Nephron progenitor cell (in vitro differentiated cells): Measurements from ENCODE around the gene CFAP299.

ENCODE experiments used
- DNase-seq: peaks from one replicate; pipeline ENCODE4 v3.0.0; 2021
- H3K27ac Mint-ChIP-seq: 2 replicates; pipeline ENCODE4 v1.8.0; 2021; ENCODE audit warnings: mild to moderate bottlenecking, moderate library complexity, mixed read lengths
- H3K27me3 Mint-ChIP-seq: 2 replicates; pipeline ENCODE4 v1.8.0; 2021; ENCODE audit warnings: mild to moderate bottlenecking, low read depth, mixed read lengths; ENCODE audit not compliant: poor library complexity
- H3K36me3 Mint-ChIP-seq: 2 replicates; pipeline ENCODE4 v1.8.0; 2021; ENCODE audit warnings: low read depth, mixed read lengths
- H3K4me1 Mint-ChIP-seq: 2 replicates; pipeline ENCODE4 v1.8.0; 2021; ENCODE audit warnings: mixed read lengths
- H3K4me3 Mint-ChIP-seq: 2 replicates; pipeline ENCODE4 v1.8.0; 2021; ENCODE audit warnings: mild to moderate bottlenecking, moderate library complexity, mixed read lengths
- H3K9me3 Mint-ChIP-seq: 2 replicates; pipeline ENCODE4 v1.8.0; 2021; ENCODE audit warnings: mild to moderate bottlenecking, moderate library complexity, mixed read lengths
- TF ChIP-seq, protein P1 (sequence below): fragments of 200-600 bp; sonication (generic); IDR thresholded peaks from 2 replicates; pipeline ENCODE4 v1.5.0; 2021; ENCODE audit warnings: antibody characterized with exemption

The CFAP299 gene

DNA sequence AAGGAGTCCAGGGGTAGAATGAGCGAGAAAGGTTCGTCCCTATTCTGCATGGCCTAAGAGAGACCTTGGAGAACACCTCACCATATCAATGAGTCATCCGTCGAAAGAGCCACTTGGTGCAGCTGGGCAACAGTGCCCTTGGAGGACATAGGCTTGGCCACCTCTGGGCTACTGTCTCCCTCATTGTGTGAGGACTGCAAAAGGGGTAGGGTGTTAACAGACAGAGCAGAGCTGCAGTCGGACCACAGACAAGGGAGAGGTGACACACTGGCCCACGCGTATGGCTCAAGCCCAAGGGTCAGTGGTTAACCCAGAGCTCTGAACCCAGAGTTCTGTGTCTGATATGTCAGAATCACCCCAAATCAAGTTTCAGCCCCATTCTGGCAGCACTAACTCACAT lies 576.8 kb downstream of the CFAP299 start:
- H3K27ac Mint-ChIP-seq, result no peak overlapping the region
- H3K9me3 Mint-ChIP-seq, result peaks cover 1% of the 10 kb centered on the region
- H3K4me3 Mint-ChIP-seq, result no peak overlapping the region
- no peak for DNase-seq
- H3K4me1 Mint-ChIP-seq, result no peaks in the 10 kb centered on the region
- no peaks in the 10 kb centered on the region for H3K36me3 Mint-ChIP-seq
- no peaks in the 10 kb centered on the region for H3K27me3 Mint-ChIP-seq
- TF ChIP-seq, protein P1, sequence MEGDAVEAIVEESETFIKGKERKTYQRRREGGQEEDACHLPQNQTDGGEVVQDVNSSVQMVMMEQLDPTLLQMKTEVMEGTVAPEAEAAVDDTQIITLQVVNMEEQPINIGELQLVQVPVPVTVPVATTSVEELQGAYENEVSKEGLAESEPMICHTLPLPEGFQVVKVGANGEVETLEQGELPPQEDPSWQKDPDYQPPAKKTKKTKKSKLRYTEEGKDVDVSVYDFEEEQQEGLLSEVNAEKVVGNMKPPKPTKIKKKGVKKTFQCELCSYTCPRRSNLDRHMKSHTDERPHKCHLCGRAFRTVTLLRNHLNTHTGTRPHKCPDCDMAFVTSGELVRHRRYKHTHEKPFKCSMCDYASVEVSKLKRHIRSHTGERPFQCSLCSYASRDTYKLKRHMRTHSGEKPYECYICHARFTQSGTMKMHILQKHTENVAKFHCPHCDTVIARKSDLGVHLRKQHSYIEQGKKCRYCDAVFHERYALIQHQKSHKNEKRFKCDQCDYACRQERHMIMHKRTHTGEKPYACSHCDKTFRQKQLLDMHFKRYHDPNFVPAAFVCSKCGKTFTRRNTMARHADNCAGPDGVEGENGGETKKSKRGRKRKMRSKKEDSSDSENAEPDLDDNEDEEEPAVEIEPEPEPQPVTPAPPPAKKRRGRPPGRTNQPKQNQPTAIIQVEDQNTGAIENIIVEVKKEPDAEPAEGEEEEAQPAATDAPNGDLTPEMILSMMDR, result no peak

DNA sequence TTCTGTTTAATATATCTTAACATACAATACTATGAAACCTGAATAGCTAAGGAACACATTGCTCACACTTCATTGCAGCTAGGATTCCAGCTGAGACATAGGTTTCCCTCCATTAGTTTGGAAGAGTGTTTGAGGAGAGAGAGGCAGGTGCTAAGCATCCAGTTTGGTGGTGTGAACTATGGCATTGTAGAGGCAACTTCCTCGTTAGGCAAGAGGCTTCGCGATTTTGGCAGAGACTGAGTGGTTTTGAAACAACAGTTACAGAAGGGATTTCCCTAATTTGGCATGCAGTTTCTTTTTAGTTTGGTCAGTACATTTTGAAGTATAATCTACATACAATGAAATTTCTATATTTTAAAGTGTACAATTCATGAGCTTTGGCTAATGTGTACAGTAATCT lies 577.9 kb downstream of the CFAP299 start:
- Mint-ChIP-seq H3K4me1 (no peaks in the 10 kb centered on the region), H3K36me3 (no peaks in the 10 kb centered on the region), H3K4me3 (no peak overlapping the region), H3K9me3 (no peaks in the 10 kb centered on the region), H3K27ac (no peak overlapping the region), H3K27me3 (no peaks in the 10 kb centered on the region)
- TF ChIP-seq, protein P1, result no peak
- DNase-seq, result no peak

DNA sequence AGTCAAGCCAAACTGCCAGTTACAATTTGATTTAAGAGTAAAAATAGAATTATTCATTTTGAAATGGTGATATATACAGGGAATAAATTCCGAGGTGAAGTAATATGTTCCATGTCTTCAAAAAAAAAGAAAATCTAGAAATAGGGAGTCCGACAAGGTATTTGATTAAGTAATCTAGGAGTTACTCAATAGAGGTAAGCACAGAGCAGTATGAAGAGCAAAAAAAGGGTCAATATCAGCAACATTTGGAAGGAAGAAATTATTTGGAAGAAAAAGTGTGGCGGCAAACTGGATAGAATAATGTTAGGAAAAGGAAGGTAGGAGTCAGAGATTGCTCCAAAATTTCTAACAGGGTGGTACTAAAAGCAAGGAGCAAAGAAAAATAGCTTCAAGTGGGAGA lies 581.2 kb downstream of the CFAP299 start:
- H3K4me3 Mint-ChIP-seq, result no peak overlapping the region
- TF ChIP-seq, protein P1, result no peak
- H3K27ac Mint-ChIP-seq, result no peak overlapping the region
- H3K27me3 Mint-ChIP-seq, result no peaks in the 10 kb centered on the region
- no peaks in the 10 kb centered on the region for H3K4me1 Mint-ChIP-seq
- DNase-seq, result no peak
- no peaks in the 10 kb centered on the region for H3K9me3 Mint-ChIP-seq
- no peaks in the 10 kb centered on the region for H3K36me3 Mint-ChIP-seq

DNA sequence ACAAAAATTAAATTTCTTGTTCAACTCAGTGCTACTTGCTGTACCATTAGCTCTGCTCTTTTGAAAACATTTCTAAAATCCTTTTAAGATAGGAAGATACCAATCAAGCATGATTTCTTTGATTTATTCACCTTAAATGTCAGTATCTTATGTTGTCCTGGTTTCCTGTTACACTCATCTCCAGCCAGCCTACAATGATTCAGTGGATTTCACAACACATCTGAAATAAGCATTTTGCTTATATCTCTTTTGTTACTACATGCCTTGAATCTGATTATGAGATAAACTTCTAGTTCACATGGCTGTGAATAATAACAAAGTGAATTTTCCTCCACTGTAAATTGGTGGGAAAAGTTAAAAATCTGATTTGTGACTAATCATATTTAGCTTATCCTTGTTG lies 582.5 kb downstream of the CFAP299 start:
- Mint-ChIP-seq H3K4me1 (no peaks in the 10 kb centered on the region), H3K27ac (no peak overlapping the region), H3K36me3 (no peaks in the 10 kb centered on the region), H3K4me3 (no peak overlapping the region), H3K27me3 (no peaks in the 10 kb centered on the region), H3K9me3 (no peaks in the 10 kb centered on the region)
- TF ChIP-seq, protein P1, result no peak
- no peak for DNase-seq

DNA sequence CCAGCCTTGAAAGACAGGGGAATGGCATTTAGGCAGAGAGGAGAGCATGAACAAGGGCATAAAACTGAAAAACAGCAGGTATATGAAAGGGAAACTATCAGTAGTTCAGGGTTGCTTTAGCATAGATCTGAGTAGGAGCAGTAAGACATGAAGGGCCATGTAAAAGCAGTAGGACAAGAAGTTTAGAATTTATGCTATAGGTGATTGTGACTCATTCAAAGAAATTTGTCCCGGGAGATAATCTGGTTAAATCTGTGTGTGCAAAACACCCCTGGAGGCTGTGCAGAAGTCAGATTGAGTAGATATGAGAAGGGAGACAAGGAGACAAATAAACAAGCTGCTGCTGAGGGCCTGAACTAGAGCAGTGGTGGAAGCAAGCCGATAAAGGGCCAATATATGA lies 585.9 kb downstream of the CFAP299 start:
- H3K9me3 Mint-ChIP-seq, result no peaks in the 10 kb centered on the region
- no peak overlapping the region for H3K27ac Mint-ChIP-seq
- H3K36me3 Mint-ChIP-seq, result no peaks in the 10 kb centered on the region
- no peaks in the 10 kb centered on the region for H3K27me3 Mint-ChIP-seq
- TF ChIP-seq, protein P1, result no peak
- DNase-seq, result no peak
- H3K4me3 Mint-ChIP-seq, result no peak overlapping the region
- no peaks in the 10 kb centered on the region for H3K4me1 Mint-ChIP-seq

DNA sequence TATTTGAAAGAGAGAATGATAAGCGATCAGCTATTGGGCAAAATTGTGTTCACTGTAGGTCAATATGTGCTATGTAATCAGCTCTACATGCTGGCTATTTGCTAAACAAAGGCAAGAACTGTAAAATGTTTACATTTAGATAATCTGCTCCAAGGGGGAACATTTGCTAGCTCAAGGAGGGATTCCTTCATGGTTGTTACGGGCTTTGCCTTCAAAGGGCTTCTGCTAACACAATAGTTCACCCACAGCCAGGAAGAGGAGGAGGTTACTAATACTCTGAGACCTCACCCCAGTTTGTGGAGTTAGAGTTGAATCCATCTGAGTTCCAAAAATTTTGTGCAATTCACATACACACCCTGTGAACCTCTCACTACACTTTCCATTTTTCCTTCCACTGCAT lies 587.4 kb downstream of the CFAP299 start:
- H3K9me3 Mint-ChIP-seq, result no peaks in the 10 kb centered on the region
- H3K27ac Mint-ChIP-seq, result no peak overlapping the region
- H3K4me3 Mint-ChIP-seq, result no peak overlapping the region
- H3K4me1 Mint-ChIP-seq, result no peaks in the 10 kb centered on the region
- DNase-seq, result no peak
- no peaks in the 10 kb centered on the region for H3K36me3 Mint-ChIP-seq
- TF ChIP-seq, protein P1, result no peak
- no peaks in the 10 kb centered on the region for H3K27me3 Mint-ChIP-seq
